Activated CD8-positive, alpha-beta memory T cell treated with anti-CD3 and anti-CD28 coated beads, Interleukin-2, amount 50 U/mL, for 1 hour (primary cell): ENCODE results near the gene RTP1.

Experiments
- DNase-seq: peaks from one replicate; pipeline ENCODE4 v3.0.0-alpha.2; 2020; ENCODE audit errors: extremely low read depth

RTP1 gene

DNA sequence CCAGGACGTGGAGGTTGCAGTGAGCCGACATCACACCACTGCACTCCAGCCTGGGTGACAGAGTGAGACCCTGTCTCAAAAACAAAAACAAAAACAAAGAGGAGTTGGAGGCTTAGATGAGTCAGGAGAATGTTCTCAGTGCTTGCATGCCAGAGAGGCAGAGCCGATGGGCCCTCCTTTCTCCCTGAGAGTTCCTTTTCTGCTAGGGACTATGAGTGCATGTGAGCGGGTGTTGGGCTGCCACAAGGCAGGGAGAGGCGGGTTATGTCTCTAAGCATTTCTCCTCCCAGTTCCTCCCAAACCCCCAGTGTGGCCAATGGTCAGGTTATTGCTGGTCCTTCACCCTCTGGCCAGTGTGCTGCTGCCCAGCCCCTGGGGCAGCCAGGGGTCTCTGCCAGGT, 45.1 kb downstream of the RTP1 start:
- DNase-seq: no peak

DNA sequence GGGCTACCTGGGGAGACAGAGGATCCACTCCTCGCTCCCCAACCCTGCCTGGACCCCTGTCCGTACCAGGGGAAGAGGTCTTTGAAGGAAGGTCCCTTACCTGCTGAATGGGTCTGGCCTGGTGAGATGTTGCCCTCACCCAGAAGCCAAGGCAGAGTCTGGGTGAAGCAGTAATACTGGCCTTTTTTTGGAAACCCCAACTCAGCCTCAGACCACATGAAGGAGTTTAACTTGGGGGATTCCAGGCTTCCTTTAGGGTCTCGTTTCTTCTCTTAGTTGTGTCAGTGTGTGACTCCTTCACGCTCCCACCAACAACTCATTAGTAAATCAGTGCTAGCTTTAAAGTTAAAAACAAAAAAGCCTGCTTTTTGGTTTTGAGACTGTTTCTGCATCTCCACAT, 45.6 kb downstream of the RTP1 start:
- DNase-seq: no peak

DNA sequence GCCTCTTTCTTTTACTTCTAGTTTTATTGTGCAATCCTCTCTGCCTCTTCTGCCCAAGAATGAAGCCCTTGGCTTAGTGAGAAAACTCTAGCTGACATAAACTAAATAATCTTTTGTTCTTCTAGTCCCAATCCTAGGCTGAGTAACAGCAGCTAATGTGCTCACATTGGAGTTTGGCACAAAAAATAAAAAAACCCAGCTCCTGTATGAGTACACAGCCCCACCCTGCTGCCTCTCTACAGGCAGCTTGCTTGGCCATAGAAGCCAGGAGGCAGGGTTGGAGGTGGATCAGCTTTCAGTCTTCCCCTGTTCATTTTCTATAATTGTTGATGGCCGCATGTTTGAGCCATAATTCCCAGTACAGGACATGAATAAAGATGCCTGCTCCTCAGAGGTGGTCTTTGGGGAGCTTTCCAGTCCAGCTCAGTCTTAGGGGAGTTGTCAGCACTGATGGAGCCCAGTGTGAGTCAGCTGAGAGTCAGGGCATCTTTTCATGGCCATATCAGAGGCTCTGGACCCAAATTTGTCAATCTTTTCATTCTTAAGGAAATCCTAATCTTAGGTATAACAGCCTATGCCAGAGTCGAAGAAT, 46.7 kb downstream of the RTP1 start:
- DNase-seq: no peak

DNA sequence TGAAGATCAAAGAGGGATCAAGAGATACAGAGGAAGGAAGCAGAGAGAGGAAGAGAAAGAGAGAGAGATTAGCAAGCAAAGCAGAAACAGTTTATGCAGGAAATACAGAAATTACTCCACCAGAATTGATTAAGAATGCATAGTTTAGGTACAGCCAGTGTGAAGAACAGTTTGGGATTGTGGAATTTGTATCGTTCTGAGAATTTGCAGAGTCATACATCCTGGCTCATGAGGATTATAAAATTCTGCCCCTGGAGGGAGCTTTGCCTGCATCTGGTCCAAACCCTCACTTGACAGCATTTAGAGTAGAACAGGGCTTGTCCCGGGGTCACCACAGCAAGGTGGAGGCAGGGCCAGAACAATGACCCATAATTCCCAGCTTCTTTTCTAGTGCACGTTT, 50.1 kb downstream of the RTP1 start:
- DNase-seq: no peak
